H9 (cell line): ENCODE data around the gene WDPCP. TPM values are rescaled to one million over a fixed set of nuclear protein-coding genes. Genes with fewer than 3 reads are reported as not detected.

Source experiments
- DNase-seq: peaks from one replicate; pipeline ENCODE4 v3.0.0-alpha.2; 2017
- H2AFZ ChIP-seq: one replicate; pipeline ENCODE4 v1.6.1; 2013; ENCODE audit warnings: mild to moderate bottlenecking, low read length, control low read depth, moderate library complexity
- H2AK5ac ChIP-seq: 2 replicates; pipeline ENCODE4 v1.6.1; 2013; ENCODE audit warnings: low read length, control low read depth, mixed read lengths; ENCODE audit not compliant: insufficient read length
- H2BK120ac ChIP-seq: one replicate; pipeline ENCODE4 v1.6.1; 2013; ENCODE audit warnings: low read depth, mild to moderate bottlenecking, low read length, control low read depth, inconsistent platforms; ENCODE audit not compliant: poor library complexity, severe bottlenecking
- H2BK12ac ChIP-seq: 2 replicates; pipeline ENCODE4 v1.6.1; 2013; ENCODE audit warnings: low read length, control low read depth, mixed read lengths, low read depth; ENCODE audit not compliant: insufficient read length
- H2BK15ac ChIP-seq: 2 replicates; pipeline ENCODE4 v1.6.1; 2013; ENCODE audit warnings: low read depth, low read length, control low read depth
- H2BK20ac ChIP-seq: one replicate; pipeline ENCODE4 v1.6.1; 2013; ENCODE audit warnings: low read depth, mild to moderate bottlenecking, low read length, control low read depth, inconsistent platforms; ENCODE audit not compliant: poor library complexity, severe bottlenecking
- H2BK5ac ChIP-seq: 2 replicates; pipeline ENCODE4 v1.6.1; 2013; ENCODE audit warnings: low read length, control low read depth, mixed read lengths; ENCODE audit not compliant: insufficient read length
- H3K14ac ChIP-seq: 2 replicates; pipeline ENCODE4 v1.6.1; 2013; ENCODE audit warnings: low read length, control low read depth; ENCODE audit not compliant: insufficient read depth
- H3K18ac ChIP-seq: 2 replicates; pipeline ENCODE4 v1.6.1; 2013; ENCODE audit warnings: low read depth, mild to moderate bottlenecking, mixed read lengths, low read length, control low read depth; ENCODE audit not compliant: insufficient read length
- H3K23ac ChIP-seq: 2 replicates; pipeline ENCODE4 v1.6.1; 2013; ENCODE audit warnings: low read length, control low read depth, mixed read lengths, low read depth; ENCODE audit not compliant: insufficient read length
- H3K23me2 ChIP-seq: 2 replicates; pipeline ENCODE4 v1.6.1; 2013; ENCODE audit warnings: low read depth, mild to moderate bottlenecking, mixed read lengths, low read length, control low read depth; ENCODE audit not compliant: insufficient read length, poor library complexity, severe bottlenecking
- H3K27ac ChIP-seq: 2 replicates; pipeline ENCODE4 v1.5.1; 2013; ENCODE audit warnings: low read length, control low read depth, mixed read lengths, low read depth; ENCODE audit not compliant: insufficient read length
- H3K27me3 ChIP-seq: 2 replicates; pipeline ENCODE4 v1.6.1; 2013; ENCODE audit warnings: low read length, control low read depth, inconsistent platforms; ENCODE audit not compliant: insufficient read depth
- H3K4ac ChIP-seq: 2 replicates; pipeline ENCODE4 v1.6.1; 2013; ENCODE audit warnings: low read depth, mild to moderate bottlenecking, control low read depth, inconsistent platforms, low read length, moderate library complexity
- H3K4me1 ChIP-seq: 2 replicates; pipeline ENCODE4 v1.6.1; 2013; ENCODE audit warnings: low read length, control low read depth, inconsistent platforms; ENCODE audit not compliant: insufficient read depth
- H3K4me2 ChIP-seq: 2 replicates; pipeline ENCODE4 v1.6.1; 2013; ENCODE audit warnings: low read length, control low read depth, mixed read lengths; ENCODE audit not compliant: insufficient read length, insufficient read depth
- H3K56ac ChIP-seq: 2 replicates; pipeline ENCODE4 v1.6.1; 2013; ENCODE audit warnings: low read depth, mild to moderate bottlenecking, mixed read lengths, low read length, control low read depth; ENCODE audit not compliant: insufficient read length
- H3K79me1 ChIP-seq: 2 replicates; pipeline ENCODE4 v1.6.1; 2013; ENCODE audit warnings: low read depth, mild to moderate bottlenecking, moderate library complexity, low read length, control low read depth, inconsistent platforms; ENCODE audit not compliant: insufficient read depth, poor library complexity, severe bottlenecking
- H3K79me2 ChIP-seq: 2 replicates; pipeline ENCODE4 v1.6.1; 2013; ENCODE audit warnings: low read length, control low read depth, inconsistent platforms; ENCODE audit not compliant: insufficient read depth
- H3K9ac ChIP-seq: 2 replicates; pipeline ENCODE4 v1.6.1; 2013; ENCODE audit warnings: low read length, control low read depth, mixed read lengths; ENCODE audit not compliant: insufficient read length; ENCODE audit errors: extremely low read depth
- H3K9me3 ChIP-seq: one replicate; pipeline ENCODE4 v1.6.1; 2013; ENCODE audit warnings: low read depth, low read length, inconsistent platforms; ENCODE audit not compliant: control insufficient read depth
- H3T11ph ChIP-seq: one replicate; pipeline ENCODE4 v1.6.1; 2013; ENCODE audit warnings: mild to moderate bottlenecking, low read length, control low read depth, inconsistent platforms
- H4K20me1 ChIP-seq: one replicate; pipeline ENCODE4 v1.6.1; 2013; ENCODE audit not compliant: control insufficient read depth, insufficient read length, insufficient read depth
- H4K5ac ChIP-seq: 2 replicates; pipeline ENCODE4 v1.6.1; 2013; ENCODE audit warnings: low read depth, mild to moderate bottlenecking, mixed read lengths, low read length, control low read depth; ENCODE audit not compliant: insufficient read length
- H4K8ac ChIP-seq: replicated peaks from 2 replicates; pipeline ENCODE4 v1.6.1; 2013; ENCODE audit warnings: low read length, control low read depth, mixed read lengths, low read depth; ENCODE audit not compliant: insufficient read length
- H4K91ac ChIP-seq: 2 replicates; pipeline ENCODE4 v1.6.1; 2013; ENCODE audit warnings: low read depth, mild to moderate bottlenecking, moderate library complexity, mixed read lengths, low read length, control low read depth; ENCODE audit not compliant: insufficient read length
- H3K27ac Mint-ChIP-seq, 3 experiments: 2 replicates in 2 of 3; 3 replicates in 1 of 3; pipeline ENCODE4 v1.8.0; 2020 to 2021; ENCODE audit warnings: mixed read lengths in 3 of 3, mild to moderate bottlenecking in 1 of 3, moderate library complexity in 1 of 3
- H3K27me3 Mint-ChIP-seq: 2 replicates; pipeline ENCODE4 v1.8.0; 2021; ENCODE audit warnings: low read depth, mild to moderate bottlenecking, moderate library complexity, mixed read lengths
- H3K36me3 Mint-ChIP-seq, 3 experiments: 2 replicates in 2 of 3; 3 replicates in 1 of 3; pipeline ENCODE4 v1.8.0; 2020 to 2021; ENCODE audit warnings: low read depth in 3 of 3, mixed read lengths in 3 of 3; ENCODE audit not compliant: insufficient read depth in 1 of 3
- H3K4me1 Mint-ChIP-seq, 2 experiments: 2 replicates each; pipeline ENCODE4 v1.8.0; 2020; ENCODE audit warnings: mixed read lengths in 2 of 2
- H3K4me3 Mint-ChIP-seq, 2 experiments: 2 replicates in 1 of 2; 3 replicates in 1 of 2; pipeline ENCODE4 v1.8.0; 2020 to 2021; ENCODE audit warnings: mild to moderate bottlenecking in 2 of 2, mixed read lengths in 2 of 2, moderate library complexity in 1 of 2
- H3K9me3 Mint-ChIP-seq, 2 experiments: 2 replicates in 1 of 2; 3 replicates in 1 of 2; pipeline ENCODE4 v1.8.0; 2020; ENCODE audit warnings: mild to moderate bottlenecking in 2 of 2, mixed read lengths in 2 of 2, moderate library complexity in 1 of 2
- CTCF ChIP-seq: fragments of 200-600 bp; sonication (generic); conservative IDR thresholded peaks from 3 replicates; pipeline ENCODE4 v1.8.0; 2021; ENCODE audit warnings: antibody characterized with exemption, mild to moderate bottlenecking
- WGBS: extraction: QIAGEN DNeasy Blood & Tissue Kit; methylation state at CpG from one replicate; pipeline ENCODE4 v1.1.7; 2013; ENCODE audit warnings: missing lambda C conversion rate, low lambda C conversion rate, mixed read lengths; ENCODE audit not compliant: insufficient read length; ENCODE audit errors: extremely low coverage; 5-methylcytosine and 5-hydroxymethylcytosine counted together
- total RNA-seq: library from RNA; stranded (reverse); gene quantifications from 2 replicates; pipeline ENCODE4 v1.2.1, GENCODE V29; 2021

WDPCP gene
- total RNA-seq, 1 experiment from 2014 or later = 22.4 TPM

DNA sequence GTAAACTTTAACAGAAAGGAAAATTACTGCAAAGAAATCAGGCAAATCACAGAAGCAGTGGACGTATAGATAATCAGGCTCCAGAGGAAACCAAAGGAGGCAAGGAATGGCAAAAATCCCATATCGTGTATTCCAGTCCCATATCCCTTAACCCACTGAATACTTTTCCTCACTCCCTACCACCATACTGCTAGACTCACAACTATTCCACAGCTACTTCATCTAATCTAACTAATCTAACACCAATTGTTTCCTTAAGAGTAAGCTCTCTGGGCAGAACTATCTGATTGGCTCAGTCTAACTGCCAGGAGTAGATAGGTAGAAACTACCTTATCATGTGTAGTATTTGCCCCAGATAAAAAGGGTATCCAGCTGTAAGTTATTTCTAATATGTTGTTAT lies 16.3 kb downstream of the WDPCP start:
- Histone ChIP-seq H3K27me3 (no peaks in the 10 kb centered on the region), H2BK120ac (no peak overlapping the region), H3K4me2 (no peak overlapping the region), H3K79me2 (no peaks in the 10 kb centered on the region; the same call in 1 of the 2 replicates), H2BK20ac (no peak overlapping the region), H4K8ac (no peak overlapping the region), H3K9ac (no peak overlapping the region), H3K27ac (no peak overlapping the region), H3K4ac (no peak overlapping the region), H3K4me1 (peaks cover 3% of the 10 kb centered on the region), H3K9me3 (no peaks in the 10 kb centered on the region), H2AK5ac (no peak overlapping the region), H3K56ac (no peak overlapping the region), H3K18ac (no peak overlapping the region), H4K5ac (no peak overlapping the region), H2AFZ (no peak overlapping the region), H4K20me1 (no peaks in the 10 kb centered on the region), H3K79me1 (no peaks in the 10 kb centered on the region), H2BK12ac (no peak overlapping the region), H3K23me2 (no peaks in the 10 kb centered on the region), H4K91ac (no peak overlapping the region), H3K23ac (no peak overlapping the region), H2BK15ac (no peak overlapping the region), H2BK5ac (no peak overlapping the region), H3K14ac (no peak overlapping the region), H3T11ph (no peak overlapping the region)
- no peak overlapping the region for H3K4me3 Mint-ChIP-seq
- TF ChIP-seq CTCF = no peak
- H3K36me3 Mint-ChIP-seq = peaks cover 25 to 45% (median 28%) of the 10 kb centered on the region in 3 experiments
- DNase-seq = no peak
- no peaks in the 10 kb centered on the region for H3K27me3 Mint-ChIP-seq
- WGBS = no CpG with 5 or more reads among the region's 2 CpGs
- H3K4me1 Mint-ChIP-seq = peaks cover 55 to 71% of the 10 kb centered on the region in 2 experiments
- H3K27ac Mint-ChIP-seq = peak overlapping the region; percentile 93 to 97 (median 95)
- H3K9me3 Mint-ChIP-seq = peaks cover 19 to 23% of the 10 kb centered on the region in 2 experiments
